HG03521 (cell line): ENCODE measurements around the gene DACT2.
"Not testable (repeated sequence)": the region's sequence is repeated elsewhere in the genome, so short reads cannot be mapped to it uniquely, and the experiment has no call there.

ENCODE experiments used
- ATAC-seq: cut with Tn5 transposase; IDR thresholded peaks from one replicate; pipeline ENCODE4 v1.9.1; 2021; ENCODE audit warnings: mild to moderate bottlenecking, moderate library complexity; ENCODE audit not compliant: unreplicated experiment

The DACT2 gene, protein sequence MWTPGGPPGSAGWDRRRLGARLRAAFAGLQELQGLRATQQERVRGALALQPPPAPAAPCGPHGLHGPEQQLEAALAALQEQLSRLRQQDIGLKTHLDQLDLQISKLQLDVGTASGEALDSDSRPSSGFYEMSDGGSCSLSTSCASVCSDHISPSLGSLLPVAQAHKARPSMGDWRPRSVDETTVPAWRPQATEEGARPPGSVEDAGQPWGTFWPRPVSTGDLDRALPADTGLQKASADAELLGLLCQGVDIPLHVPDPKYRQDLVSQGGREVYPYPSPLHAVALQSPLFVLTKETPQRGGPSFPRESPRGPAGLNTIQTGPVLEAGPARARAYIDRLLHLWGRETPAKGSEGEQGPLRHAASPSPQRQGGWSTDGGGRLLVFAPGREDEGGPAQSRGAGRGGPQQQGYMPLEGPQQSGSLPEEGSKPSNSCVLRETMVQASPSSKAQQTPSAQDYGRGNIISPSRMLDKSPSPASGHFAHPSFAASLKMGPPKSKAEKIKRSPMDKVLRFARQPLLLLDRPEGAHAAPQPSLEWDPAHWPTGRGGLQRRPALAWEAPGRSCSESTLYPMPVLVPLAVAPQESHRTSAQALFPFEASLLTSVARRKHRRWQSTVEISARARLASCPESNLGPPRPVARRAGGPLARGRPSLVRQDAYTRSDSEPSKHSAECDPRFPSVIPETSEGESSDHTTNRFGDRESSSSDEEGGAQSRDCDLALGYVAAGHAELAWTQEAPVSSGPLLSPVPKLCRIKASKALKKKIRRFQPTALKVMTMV

DNA sequence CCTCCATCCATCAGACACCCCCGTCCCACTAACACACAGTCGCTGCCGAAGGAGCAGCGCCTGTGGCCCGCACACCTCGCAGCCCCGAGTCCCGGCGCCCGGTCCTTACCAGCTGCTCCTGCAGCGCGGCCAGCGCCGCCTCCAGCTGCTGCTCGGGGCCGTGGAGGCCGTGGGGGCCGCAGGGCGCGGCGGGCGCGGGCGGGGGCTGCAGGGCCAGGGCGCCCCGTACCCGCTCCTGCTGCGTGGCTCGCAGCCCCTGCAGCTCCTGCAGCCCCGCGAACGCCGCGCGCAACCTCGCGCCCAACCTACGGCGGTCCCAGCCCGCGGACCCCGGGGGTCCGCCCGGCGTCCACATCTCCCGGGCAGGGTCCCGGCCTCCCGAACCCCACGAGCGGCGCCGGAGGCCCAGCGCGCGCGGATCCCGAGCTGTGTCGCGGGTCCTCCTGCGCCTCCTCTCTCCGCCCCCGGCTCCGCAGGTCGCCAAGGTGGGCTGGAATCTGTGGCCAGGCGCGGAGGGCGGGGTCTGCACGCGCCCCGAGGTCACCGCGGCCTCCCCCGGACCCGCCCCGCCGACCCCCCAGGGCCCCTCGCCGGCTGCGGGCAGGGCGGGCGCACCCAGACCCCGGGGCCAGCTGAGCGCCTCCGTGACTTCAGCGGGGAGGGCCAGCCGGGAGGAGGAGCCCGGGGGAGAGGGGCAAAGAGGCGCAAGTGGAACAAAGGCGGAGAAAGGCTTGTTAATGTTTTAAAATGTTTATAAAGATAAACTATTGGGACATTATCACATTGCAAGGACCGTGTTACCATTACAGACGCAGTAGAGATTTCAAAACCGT, at the start of gene DACT2:
TSS of gene DACT2 (minus strand) at position 499 of the 833 bp plus-strand sequence. CDS start at position 355, 144 bp downstream.
- no peak for ATAC-seq

DNA sequence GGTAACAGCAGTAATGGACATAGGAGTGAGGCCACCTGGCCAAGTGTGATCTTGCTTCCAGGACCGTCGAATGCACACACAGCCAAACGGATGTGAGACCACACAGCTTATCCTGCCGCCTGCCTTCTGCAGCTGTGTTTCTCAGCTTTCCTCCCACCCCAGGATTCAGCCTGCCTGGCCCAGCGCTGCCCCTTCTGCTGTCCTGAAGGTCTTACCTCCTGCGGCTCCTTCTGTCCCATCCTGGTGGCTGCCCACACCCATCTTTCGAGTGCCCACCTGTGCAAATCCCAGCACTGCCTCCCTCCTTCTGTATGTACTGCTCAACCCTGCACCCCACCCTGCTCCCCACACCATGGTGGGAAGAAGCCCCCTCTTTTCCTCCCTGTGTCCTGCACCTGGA, 49.4 kb upstream of the DACT2 start:
- ATAC-seq: no peak

DNA sequence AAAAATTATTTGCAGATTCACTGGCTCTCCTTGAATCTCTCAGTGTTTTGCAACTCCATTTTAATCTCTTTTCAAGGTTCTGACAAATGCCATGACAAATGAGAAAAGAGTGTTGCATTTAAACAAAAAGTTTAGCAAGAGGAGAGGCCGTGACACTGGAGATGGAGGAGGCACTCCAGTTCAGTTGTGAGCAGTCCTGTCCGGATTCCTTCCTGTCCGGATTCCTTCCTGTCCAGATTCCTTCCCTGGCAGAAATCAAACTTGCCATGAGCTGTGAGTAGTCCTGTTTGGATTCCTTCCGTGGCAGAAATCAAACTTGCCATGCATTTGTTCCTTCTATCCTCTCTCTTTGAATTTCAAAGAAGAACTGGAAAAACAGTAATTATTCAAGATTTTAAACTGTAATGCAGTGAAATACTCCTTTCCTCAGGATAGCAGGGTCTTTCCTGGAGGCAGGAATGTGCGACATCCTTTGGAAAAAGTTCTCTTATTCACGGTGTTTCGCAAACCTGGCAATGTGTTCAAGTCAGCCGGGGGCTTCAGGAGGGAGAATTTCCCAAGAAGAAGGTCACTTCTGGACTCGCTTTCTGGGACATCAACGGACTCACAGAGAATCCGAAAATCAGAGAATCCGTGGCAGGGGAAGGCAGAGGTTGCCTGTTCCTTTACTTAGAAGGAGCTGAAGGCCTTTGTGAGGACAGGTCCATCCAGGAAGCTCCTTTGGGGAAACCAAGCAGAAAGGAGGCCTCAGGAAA, 48.7 kb upstream of the DACT2 start:
- no peak for ATAC-seq

DNA sequence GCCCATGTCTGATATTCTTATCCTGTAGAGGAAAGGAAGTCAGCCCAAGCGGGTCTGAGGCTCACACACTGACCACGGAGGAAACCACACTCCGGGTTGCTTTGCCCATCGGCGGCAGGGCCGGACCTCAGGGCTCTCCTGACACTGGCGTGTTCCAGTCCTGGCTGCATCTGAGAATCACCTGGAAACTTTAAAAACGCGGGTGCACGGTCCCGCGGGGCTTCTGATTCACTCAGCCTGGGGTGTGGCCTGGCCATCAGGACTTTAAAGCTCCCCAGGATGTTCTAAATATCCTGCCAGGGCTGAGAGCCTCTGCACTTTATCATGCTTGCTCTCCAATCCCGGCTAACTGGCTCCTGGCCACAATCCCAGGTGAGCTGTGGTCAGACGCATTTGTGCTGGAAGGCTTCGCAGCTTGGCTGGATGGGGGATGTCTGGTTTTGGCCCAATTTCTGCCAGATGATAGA, 47.7 kb upstream of the DACT2 start:
- no peak for ATAC-seq

DNA sequence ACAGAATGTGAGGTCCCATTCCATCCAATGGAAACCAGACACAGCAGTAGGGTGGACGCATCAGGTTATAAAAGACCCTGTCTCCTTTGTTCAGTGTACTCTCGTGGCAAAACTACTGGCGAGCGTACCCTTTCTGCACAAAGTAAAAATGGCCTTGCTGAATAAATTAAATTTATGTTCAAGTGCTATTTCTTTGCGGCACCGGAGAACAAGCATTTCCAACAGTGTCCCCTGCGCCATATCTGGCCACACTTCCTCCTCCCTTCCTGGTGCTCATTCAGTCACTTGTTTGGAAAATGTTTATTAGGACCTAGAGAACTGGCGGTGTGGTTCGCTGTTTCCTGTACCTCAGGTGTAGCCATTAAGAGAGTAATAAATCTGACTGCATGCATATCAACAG, 46.9 kb upstream of the DACT2 start:
- ATAC-seq: no peak

DNA sequence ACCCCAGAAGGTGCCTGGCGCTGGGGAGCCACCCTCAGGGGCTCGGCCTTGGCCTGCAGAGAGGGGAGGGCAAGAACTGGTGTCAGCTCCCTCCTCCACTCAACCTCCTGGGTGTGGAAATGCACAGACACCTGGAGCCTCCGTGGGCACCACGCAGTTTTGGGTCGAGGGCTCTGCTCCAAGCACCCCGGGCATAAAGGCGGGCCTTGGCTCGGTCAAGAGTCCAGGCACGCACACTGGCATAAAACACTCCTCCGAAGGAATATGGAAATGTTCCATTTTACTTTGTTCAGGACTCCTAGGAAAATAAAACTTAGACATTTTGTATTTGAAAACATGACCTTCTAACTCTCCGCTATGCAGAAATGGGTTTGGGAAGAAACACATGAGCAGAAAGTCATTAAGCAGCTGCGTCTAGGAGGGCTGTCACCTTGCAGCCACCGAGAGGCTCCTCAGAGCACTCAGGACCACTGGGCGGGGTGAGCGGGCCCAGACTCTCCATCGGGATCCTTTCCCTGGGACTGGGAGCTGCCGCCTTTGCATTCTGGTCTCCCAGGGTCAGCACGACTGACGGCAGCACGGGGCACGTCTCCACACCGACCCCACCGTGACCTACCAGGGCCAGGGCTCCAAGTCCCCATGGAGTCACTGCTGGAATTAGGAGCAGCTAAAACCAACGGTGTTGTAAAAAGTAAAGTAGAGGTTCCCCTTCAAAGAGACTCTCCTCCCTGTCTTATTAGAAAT, 46.0 kb upstream of the DACT2 start:
- ATAC-seq: no peak

DNA sequence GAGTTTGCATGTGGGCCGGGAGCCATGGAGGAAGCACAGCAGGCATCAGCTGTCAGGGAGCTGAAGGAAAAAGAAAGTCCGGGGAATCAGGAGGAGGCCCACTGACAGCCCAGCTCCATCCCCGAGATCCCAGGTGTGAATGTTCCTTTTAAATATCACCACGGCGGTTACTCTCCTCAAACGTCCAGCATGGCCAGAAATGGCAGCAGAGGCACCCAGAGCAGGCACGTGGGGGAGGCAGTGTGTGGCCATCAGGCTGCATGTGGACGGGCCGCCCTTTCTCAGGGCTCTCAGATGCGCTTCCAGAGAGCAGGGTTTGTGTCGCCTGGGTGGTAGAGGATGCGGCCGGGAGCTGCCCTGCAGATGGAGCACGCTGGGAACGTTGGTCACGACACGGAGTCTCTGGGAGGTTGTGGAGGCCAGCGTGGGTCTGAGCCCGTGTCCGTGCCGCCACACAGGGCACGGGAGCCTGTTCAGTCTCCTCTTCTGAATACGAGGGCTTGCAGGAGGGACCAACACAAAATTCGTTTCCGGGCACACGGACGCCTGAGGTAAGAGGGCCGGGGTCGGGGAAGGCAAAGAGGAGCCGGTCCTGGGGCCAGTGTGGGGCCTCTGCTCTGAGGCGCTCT, 45.3 kb upstream of the DACT2 start:
- ATAC-seq: no peak

DNA sequence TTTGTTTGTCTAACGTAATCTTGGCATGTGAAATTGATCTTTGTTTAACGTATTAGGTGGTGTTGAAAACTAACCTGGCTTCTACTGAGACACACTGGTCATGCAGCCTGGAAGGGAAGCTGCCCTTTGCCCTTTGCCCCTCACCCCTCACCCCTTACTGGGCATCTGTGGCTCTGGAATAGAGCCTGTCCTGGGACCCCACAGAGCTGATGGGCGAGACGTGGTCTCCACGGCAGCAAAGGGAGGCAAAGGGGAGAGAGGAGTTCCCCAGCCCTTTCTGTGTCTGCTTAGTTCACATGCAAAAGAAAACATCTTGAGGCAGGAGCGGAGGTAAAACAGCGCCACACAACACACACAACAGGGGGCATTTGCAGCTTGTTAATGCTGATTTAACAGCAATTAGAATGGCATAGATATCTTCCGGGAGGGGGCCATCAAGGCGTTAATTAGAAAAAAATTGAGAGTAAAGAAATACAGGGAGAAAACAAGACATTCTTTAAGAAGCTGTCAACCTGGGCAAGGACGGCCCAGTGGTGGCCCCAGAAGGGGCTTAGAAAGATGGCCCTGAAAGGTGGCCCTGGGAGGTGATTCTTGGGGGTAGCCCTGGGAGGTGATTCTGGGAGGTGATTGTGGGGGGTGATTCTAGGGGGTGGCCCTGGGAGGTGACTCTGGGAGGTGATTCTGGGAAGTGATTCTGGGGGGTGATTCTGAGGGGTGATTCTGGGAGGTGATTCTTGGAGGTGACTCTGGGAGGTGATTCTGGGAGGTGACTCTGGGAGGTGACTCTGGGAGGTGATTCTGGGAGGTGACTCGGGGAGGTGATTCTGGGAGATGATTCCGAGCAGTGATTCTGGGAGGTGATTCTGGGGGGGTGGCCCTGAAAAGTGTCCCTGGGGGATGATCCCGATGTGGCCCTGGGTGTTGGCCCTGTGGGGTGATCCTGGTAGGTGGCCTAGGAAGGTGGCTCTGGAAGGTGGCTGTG, 44.5 kb upstream of the DACT2 start:
- no peak for ATAC-seq

DNA sequence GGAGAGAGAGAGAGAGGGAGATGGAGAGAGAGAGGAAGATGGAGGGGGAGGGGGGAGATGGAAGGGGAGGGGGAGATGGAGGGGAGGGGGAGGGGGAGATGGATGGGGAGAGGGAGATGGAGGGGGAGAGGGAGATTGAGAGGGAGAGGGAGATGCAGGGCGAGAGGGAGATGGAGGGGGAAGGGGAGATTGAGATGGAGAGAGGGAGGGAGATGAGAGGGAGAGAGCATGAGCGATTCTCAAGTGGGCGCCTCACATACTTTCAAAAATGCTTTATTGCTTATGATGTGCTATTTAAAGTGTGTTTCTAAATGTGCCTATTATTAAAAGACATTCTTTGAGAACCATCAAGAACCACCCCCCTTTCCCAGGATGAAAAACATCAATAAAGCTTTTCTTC, 43.7 kb upstream of the DACT2 start:
- ATAC-seq: no peak

DNA sequence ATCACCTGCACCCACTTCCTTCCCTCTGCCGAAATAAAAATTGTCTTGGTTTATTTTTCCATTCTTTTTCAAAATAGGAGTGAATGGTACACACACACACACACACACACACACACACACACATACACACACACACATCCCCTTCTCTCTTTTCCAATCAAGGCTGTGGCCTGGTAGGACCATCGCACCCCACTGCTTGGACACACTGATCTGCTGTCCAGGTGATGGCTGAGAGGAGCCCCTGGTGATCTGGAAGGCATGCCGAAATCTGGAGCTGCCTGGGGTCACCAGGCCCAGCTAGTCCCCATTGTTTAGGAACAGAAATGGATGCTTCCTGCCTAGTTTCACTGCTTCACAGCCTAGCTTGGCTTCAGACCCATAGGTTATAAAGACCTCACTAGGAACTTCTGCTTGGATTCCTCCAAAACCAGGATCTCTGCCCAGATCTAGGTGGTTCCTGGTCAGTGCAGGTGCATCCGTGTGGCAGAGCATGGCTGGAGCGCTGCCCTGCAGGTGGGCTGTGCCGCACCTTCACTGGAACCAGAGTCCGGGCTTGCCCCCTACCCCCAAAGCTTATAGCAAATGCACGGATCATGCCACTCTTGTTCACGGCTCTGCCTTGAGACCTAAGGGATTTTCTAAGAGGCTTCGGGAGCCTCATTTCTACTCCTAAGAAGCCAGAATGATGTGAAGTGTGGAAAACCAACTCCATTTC, 42.9 kb upstream of the DACT2 start:
- no peak for ATAC-seq

DNA sequence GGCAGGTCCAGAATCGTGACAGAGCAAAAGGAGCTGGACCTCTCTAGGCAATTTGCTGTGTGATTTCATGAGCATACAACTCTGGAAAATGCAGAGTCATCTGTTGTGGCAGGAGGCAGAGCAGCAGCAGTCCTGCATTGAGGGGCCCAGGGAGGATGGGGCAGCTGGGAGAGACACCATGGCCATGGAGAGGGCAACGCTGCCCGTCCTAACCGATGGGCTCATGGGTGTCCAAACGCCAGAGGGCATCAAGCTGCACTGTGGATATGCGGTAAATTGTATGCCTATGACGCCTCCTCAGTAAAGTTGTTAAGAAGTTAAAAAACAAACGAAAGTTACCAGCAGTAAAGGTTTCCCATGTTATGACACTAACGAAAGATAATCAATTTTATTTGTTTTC, 42.2 kb upstream of the DACT2 start:
- no peak for ATAC-seq

DNA sequence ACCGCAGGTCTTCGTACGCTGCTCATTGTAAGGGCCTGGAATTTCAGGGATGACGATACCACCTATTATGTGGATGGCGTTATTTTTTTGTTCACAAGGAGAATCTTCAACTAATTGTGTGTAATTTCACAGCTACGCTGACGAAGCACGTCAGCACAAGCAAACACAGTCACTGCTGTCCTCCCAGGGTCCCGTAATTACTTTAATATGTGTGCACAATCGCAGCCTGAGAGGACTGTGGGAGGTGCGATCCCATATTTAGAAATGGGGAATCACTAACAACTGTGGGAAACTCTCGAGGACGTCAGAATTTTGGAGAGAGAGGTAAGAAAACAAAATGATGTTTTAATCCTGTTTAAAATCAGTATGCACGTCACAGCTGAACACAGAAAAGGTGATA, 40.2 kb upstream of the DACT2 start:
- no peak for ATAC-seq

DNA sequence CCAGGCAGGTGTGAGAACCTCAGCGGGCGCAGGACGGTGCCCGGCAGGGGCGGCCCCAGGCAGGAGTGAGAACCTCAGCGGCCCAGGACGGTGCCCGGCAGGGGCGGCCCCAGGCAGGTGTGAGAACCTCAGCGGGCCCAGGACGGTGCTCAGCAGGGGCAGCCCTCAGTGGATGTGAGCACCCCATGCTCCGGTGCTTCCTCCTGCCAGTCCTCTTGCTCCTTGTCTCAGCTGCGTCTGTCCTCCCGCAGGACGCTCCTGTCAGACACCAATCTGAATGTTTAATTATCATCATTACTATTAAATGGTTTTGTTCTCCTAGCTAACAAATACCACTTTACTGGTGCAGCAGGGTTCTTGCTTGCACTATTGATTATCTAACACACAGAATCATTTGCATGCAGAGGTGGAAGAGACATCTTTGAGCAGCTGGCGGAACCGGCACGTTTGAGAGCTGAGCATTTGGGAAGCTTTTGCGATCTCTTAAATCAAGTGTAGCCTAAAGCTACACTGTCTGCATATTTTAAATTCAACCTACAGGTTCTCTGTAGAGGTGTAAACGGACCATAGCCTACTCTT, 39.4 kb upstream of the DACT2 start:
- no peak for ATAC-seq

DNA sequence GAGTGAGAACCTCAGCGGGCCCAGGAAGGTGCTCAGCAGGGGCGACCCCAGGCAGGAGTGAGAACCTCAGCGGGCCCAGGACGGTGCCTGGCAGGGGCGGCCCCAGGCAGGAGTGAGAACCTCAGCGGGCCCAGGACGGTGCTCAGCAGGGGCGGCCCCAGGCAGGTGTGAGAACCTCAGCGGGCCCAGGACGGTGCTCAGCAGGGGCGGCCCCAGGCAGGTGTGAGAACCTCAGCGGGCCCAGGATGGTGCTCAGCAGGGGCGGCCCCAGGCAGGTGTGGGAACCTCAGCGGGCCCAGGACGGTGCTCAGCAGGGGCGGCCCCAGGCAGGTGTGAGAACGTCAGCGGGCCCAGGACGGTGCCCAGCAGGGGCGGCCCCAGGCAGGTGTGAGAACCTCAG, 37.3 kb upstream of the DACT2 start:
- ATAC-seq: not testable (repeated sequence)

DNA sequence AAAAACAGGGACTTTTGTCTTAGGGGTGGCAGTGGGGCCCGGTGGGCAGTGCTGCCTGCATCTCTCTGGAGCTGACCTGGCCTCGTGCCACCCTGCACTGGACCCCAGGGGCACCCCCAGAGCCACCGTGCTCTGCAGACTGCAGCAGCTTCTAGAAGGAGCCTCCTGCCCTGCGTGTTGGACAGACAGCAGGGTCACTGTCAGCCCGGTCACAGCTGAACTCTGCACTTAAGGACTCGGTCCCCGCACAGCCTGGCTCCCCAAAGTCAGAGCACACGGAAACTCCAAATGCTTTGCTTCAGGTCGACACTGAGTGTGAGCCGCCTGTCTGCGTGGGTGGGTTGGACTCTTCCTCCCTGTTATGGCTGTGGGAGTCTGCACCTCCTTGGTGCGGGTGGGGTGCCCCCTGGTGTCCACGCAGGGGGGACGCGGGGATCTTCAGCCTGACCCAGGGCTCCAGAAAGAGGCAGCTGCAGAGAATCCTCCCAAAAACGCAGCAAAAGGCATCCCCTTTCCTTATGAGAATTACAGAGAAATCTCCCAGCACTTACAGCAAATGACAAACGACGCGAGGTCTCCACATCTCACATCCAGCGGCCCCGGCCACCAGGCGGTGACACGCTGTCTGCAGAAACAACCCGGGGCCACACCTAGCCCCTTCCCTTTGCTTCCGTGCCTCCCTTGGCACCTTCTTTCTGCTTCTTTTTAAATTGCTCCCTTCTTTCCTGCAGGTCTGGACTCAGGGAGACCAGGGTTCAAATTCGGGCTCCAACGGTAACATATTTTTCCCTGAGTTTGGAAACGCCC, 36.3 kb upstream of the DACT2 start:
- ATAC-seq: no peak

DNA sequence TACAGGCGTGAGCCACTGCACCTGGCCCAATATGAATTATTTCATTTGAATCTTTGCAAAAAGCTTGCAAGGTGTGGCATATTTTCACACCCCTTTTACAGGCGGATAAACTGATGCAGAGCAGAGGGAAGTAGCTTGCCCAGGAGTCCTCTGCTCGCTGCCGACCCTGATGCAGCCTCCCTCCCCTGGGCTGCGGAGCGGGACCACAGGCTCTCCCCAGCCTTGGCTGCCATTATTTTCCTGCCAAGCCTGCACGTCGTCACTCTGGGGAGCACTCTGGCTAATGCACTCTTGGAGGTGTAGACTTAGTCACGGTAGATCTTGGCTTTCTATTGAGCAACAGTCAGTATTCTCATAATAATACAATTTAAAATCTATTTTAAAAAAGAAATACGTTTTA, 34.8 kb upstream of the DACT2 start:
- no peak for ATAC-seq
